SK-N-MC (cell line): ENCODE results near the gene REG1A.

Experiments
- DNase-seq: peaks from one replicate; pipeline ENCODE4 v3.0.0-alpha.2; 2011; ENCODE audit warnings: low read depth, low spot score
- H3K27ac ChIP-seq: fragments of 200-600 bp; sonication (generic); 2 replicates; pipeline ENCODE4 v1.5.1; 2016; ENCODE audit warnings: mixed run types
- H3K36me3 ChIP-seq: fragments of 200-600 bp; sonication (generic); 2 replicates; pipeline ENCODE4 v1.6.1; 2017; ENCODE audit warnings: antibody characterized with exemption, low read length, mixed read lengths; ENCODE audit not compliant: insufficient read depth
- H3K4me3 ChIP-seq: fragments of 200-600 bp; sonication (generic); 2 replicates; pipeline ENCODE4 v1.5.1; 2016
- H3K9ac ChIP-seq: fragments of 200-600 bp; sonication (generic); 2 replicates; pipeline ENCODE4 v1.8.0; 2017; ENCODE audit warnings: mixed run types, mixed read lengths; ENCODE audit not compliant: insufficient read length
- H3K9me3 ChIP-seq: fragments of 200-600 bp; sonication (generic); 2 replicates; pipeline ENCODE4 v1.6.1; 2017; ENCODE audit warnings: low read depth, mild to moderate bottlenecking, antibody characterized with exemption, low read length, moderate library complexity, mixed read lengths
- EZH2 ChIP-seq: fragments of 200-600 bp; sonication (generic); IDR thresholded peaks from one replicate; pipeline ENCODE4 v1.6.1; 2017; ENCODE audit warnings: antibody characterized with exemption
- FOXP2 ChIP-seq: optimal IDR thresholded peaks from 2 replicates; pipeline ENCODE3; 2011; ENCODE audit warnings: mild to moderate bottlenecking, moderate library complexity; ENCODE audit not compliant: insufficient read depth; ENCODE audit errors: extremely low read length, control extremely low read depth
- POLR2AphosphoS5 ChIP-seq: IDR thresholded peaks from 2 replicates; pipeline ENCODE4 v1.6.1; 2012; ENCODE audit warnings: mild to moderate bottlenecking, low read depth, low read length, borderline replicate concordance

Gene REG1A

DNA sequence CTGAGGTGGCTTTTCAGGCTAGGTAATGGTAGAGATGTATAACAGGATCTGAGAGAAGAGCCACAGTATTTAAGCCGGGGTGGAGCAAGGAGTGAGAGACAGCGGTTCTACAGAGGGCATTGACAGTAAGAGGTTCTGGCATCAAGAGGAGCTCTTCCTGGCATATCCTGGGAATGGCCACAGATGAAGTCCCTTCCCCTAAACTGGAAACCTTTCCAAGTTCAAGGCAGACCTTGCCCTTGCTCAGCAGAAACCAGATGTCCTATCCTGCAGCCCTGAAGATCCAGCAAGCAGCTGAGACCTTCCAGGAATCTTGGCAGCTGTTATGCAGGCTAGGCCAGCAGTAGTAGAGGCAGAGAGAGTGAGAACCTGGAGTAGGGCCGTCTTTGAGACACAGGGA is 18.1 kb downstream of the REG1A start:
- TF ChIP-seq POLR2AphosphoS5 (no peak), FOXP2 (no peak), EZH2 (no peak)
- DNase-seq: no peak
- Histone ChIP-seq H3K4me3 (no peak overlapping the region), H3K27ac (no peak overlapping the region), H3K36me3 (no peaks in the 10 kb centered on the region), H3K9me3 (no peaks in the 10 kb centered on the region), H3K9ac (no peak overlapping the region)

DNA sequence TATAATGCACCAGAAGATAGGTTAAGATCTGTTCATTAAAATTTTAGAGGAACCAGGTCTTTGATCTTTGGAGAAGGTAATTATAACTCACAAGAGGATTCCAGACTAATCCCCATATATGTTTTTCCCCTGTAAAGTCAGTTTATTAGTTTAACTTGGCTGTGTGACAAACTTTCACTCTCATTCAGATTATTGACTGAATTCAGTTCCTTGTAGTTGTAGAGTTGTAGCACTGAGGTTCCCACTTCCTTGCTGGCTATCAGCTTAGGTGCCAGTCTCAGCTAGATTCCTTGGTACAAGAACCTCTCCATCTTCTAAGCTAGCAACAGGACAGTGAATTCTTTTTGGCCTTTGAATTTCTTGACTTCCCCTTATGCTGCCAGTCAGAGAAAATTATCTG is 19.1 kb downstream of the REG1A start:
- Histone ChIP-seq H3K36me3 (no peaks in the 10 kb centered on the region), H3K9ac (no peak overlapping the region), H3K27ac (no peak overlapping the region), H3K9me3 (no peaks in the 10 kb centered on the region), H3K4me3 (no peak overlapping the region)
- DNase-seq: no peak
- no peak for TF ChIP-seq EZH2
- TF ChIP-seq POLR2AphosphoS5: no peak
- no peak for TF ChIP-seq FOXP2

DNA sequence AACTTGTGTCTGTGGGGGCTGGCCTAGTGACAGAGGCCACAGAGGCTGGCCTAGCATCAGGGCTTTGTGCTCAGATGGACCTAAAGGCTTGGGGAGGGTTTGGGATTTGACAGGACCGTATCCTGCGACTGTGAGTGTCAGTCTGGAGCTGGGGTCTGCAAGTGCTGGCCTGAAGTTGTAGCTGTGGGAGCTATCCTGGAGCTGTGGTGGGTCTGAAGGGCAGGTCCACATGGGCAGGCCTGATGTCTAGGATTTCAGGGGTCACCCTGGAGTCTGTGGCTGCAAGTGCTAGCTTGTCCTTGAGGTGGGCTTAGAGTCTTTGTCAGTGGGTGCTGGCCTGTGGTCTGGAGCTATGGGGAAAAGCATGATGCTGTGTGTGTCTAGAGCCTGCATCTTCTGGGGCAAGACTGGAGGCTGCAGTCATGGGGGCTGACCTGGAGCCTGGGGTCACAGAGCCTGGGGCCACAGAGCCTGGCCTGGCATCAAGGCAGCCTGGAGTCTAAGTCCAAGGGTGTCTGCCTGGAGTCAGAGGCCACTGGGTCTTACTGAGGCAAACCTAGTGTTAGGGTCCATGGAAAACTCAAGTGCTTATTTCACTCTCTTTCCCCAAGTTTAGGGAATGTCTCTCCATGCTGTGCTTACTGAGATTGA is 35.7 kb downstream of the REG1A start:
- TF ChIP-seq EZH2 (no peak), FOXP2 (no peak), POLR2AphosphoS5 (no peak)
- Histone ChIP-seq H3K4me3 (no peak overlapping the region), H3K27ac (no peak overlapping the region), H3K9ac (no peak overlapping the region), H3K36me3 (no peaks in the 10 kb centered on the region), H3K9me3 (no peaks in the 10 kb centered on the region)
- no peak for DNase-seq

- Histone ChIP-seq H3K27ac (no peak overlapping the region), H3K4me3 (no peak overlapping the region), H3K36me3 (no peaks in the 10 kb centered on the region), H3K9ac (no peak overlapping the region), H3K9me3 (no peaks in the 10 kb centered on the region)
- no peak for DNase-seq
- TF ChIP-seq FOXP2: no peak
- TF ChIP-seq POLR2AphosphoS5: no peak
- TF ChIP-seq EZH2: no peak
These were observed 38.7 kb downstream of the REG1A start for GRCh38 chr2:79159030-79159429.

DNA sequence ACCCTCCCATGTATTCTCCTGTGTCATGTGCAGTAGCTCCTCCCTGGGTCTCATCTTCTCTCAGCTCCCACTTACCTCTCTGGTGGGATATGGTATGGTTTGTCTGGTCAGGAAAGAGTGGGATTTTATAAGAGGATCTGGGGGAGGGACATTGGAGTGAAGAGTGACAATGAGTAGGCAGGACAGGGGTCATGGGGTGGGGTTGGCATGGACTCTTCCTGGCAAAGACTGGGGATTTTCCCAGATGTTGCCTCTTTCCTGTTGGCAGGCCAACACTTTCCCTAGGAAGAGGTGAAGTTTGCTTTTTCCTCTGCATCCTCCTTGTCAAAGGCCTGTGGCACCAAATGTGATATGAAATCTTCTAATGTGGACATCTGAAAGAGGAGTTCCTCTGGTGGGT is 39.4 kb downstream of the REG1A start, which contains the start of gene REG3A:
Gene REG3A (minus strand): TSS at position 101 of the 400 bp plus-strand sequence. CDS start 348 bp downstream, outside the sequence.
- no peak for DNase-seq
- H3K4me3 ChIP-seq: no peak within 1 kb of the TSS
- H3K27ac ChIP-seq: no peak within 1 kb of the TSS
- no peaks in the 10 kb centered on the region for H3K36me3 ChIP-seq
- no peak within 1 kb of the TSS for H3K9ac ChIP-seq
- TF ChIP-seq POLR2AphosphoS5 (no peak), FOXP2 (no peak), EZH2 (no peak)
- H3K9me3 ChIP-seq: no peaks in the 10 kb centered on the region

- no peak for DNase-seq
- TF ChIP-seq EZH2 (no peak), POLR2AphosphoS5 (no peak), FOXP2 (no peak)
- H3K4me3 ChIP-seq: no peak overlapping the region
- H3K27ac ChIP-seq: no peak overlapping the region
- H3K9me3 ChIP-seq: no peaks in the 10 kb centered on the region
- H3K9ac ChIP-seq: no peak overlapping the region
- H3K36me3 ChIP-seq: no peaks in the 10 kb centered on the region
These were observed 41.8 kb downstream of the REG1A start for GRCh38 chr2:79162132-79162531.

GRCh38 chr2:79162801-79163200 is 42.5 kb downstream of the REG1A start:
- Histone ChIP-seq H3K9ac (no peak overlapping the region), H3K27ac (no peak overlapping the region)
- DNase-seq: no peak

GRCh38 chr2:79171348-79171958 is 51.2 kb downstream of the REG1A start:
- Histone ChIP-seq H3K9me3 (no peaks in the 10 kb centered on the region), H3K36me3 (no peaks in the 10 kb centered on the region), H3K4me3 (no peak overlapping the region), H3K9ac (no peak overlapping the region), H3K27ac (no peak overlapping the region)
- no peak for DNase-seq
- TF ChIP-seq EZH2: no peak
- no peak for TF ChIP-seq FOXP2
- TF ChIP-seq POLR2AphosphoS5: no peak

More at GRCh38 chr2:79162801-79163200, 42.5 kb downstream of the REG1A start:
- Histone ChIP-seq H3K36me3 (no peaks in the 10 kb centered on the region), H3K9me3 (no peaks in the 10 kb centered on the region), H3K4me3 (no peak overlapping the region)
- no peak for TF ChIP-seq FOXP2
- TF ChIP-seq POLR2AphosphoS5: no peak
- no peak for TF ChIP-seq EZH2
